Measurements from ENCODE around the gene METTL22.

DNA sequence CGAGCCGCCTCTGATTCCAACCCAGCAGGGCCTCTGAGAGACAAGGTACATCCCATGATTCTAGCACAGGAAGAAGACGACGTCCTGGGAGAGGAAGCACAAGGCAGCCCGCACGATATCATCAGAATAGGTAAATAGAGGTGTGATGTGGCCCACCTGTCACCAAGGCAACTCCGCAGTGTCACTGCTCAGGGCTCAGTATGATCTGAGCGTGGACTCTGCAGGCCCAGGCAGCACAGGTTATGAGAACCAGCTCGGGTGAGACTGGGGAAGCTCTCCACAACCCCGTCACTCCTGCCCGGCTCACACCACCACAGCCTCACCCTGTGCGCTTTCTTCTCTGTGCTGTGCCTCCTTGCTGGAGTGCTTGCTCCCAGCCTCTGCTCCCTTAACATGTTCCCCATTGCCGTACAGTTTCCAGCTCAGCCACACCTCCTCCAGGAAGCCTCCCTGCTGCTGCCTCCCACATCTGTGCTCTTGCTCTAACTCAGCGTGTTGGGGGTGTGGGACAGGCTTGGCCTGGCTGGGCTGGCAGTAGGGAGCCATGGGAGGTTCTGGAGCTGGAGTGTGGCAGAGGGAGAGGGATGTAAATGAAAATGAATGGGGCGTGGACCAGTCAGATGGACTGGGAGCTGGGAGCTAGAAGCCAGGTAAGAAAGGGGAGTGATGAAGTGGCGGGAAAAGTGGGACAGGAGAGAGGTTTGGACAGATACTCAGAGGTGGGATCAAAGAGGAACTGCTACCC is 7.7 kb downstream of the METTL22 start:
- TF ChIP-seq POLR2A (IDR thresholded peaks at IDR 0.05): no peak
- TF ChIP-seq, protein P1, sequence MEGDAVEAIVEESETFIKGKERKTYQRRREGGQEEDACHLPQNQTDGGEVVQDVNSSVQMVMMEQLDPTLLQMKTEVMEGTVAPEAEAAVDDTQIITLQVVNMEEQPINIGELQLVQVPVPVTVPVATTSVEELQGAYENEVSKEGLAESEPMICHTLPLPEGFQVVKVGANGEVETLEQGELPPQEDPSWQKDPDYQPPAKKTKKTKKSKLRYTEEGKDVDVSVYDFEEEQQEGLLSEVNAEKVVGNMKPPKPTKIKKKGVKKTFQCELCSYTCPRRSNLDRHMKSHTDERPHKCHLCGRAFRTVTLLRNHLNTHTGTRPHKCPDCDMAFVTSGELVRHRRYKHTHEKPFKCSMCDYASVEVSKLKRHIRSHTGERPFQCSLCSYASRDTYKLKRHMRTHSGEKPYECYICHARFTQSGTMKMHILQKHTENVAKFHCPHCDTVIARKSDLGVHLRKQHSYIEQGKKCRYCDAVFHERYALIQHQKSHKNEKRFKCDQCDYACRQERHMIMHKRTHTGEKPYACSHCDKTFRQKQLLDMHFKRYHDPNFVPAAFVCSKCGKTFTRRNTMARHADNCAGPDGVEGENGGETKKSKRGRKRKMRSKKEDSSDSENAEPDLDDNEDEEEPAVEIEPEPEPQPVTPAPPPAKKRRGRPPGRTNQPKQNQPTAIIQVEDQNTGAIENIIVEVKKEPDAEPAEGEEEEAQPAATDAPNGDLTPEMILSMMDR (IDR thresholded peaks at IDR 0.05): no peak
